Measurements from ENCODE around the gene SLC9A8.
"Not testable (repeated sequence)": the region's sequence is repeated elsewhere in the genome, so short reads cannot be mapped to it uniquely, and the experiment has no call there.

SLC9A8 gene

GRCh38 chr20:49889001-49889934 lies 76.6 kb downstream of the SLC9A8 start:
- H3K4me3 ChIP-seq = no peak overlapping the region
- H3K36me3 ChIP-seq (replicated peaks) = peaks cover 13% of the 10 kb centered on the region
- in situ Hi-C loops (cut with MboI; ENCODE audit: low sequenced_read_pairs) = loop anchor here (5.0 to 10.0 kb wide), 2 partner anchors 282 to 344 kb away; no protein-coding TSS in a partner anchor
- peaks cover 2% of the 10 kb centered on the region; the same call in 1 of the 2 replicates for H3K4me1 ChIP-seq
- H3K27me3 ChIP-seq (ENCODE audit: low read depth) = no peaks in the 10 kb centered on the region
- DNase-seq (ENCODE audit: low spot score in 2 of 2) = no peak
- no peaks in the 10 kb centered on the region for H3K9me3 ChIP-seq

GRCh38 chr20:49889935-49890333 lies 77.3 kb downstream of the SLC9A8 start:
- no peak overlapping the region for H3K4me3 ChIP-seq
- in situ Hi-C loops (cut with MboI; ENCODE audit: low sequenced_read_pairs) = loop anchor here (5.0 to 10.0 kb wide), 2 partner anchors 283 to 345 kb away; no protein-coding TSS in a partner anchor
- peaks cover 11% of the 10 kb centered on the region for H3K36me3 ChIP-seq (replicated peaks)
- no peaks in the 10 kb centered on the region for H3K9me3 ChIP-seq
- peaks cover 2% of the 10 kb centered on the region; the same call in 1 of the 2 replicates for H3K4me1 ChIP-seq
- no peaks in the 10 kb centered on the region for H3K27me3 ChIP-seq (ENCODE audit: low read depth)
- DNase-seq (ENCODE audit: low spot score in 2 of 2) = no peak

- peaks cover 11% of the 10 kb centered on the region for H3K36me3 ChIP-seq (replicated peaks)
- no peak for DNase-seq (ENCODE audit: low spot score in 2 of 2)
- in situ Hi-C loops (cut with MboI; ENCODE audit: low sequenced_read_pairs) = no loop called here
- no peaks in the 10 kb centered on the region for H3K27me3 ChIP-seq (ENCODE audit: low read depth)
- no peak overlapping the region for H3K4me3 ChIP-seq
- no peaks in the 10 kb centered on the region for H3K9me3 ChIP-seq
- peaks cover 2% of the 10 kb centered on the region; the same call in 1 of the 2 replicates for H3K4me1 ChIP-seq
Observed at GRCh38 chr20:49890471-49891361, 78.1 kb downstream of the SLC9A8 start.

GRCh38 chr20:49891476-49892110 lies 79.0 kb downstream of the SLC9A8 start:
- H3K9me3 ChIP-seq = no peaks in the 10 kb centered on the region
- H3K27me3 ChIP-seq (ENCODE audit: low read depth) = no peaks in the 10 kb centered on the region
- H3K36me3 ChIP-seq (replicated peaks) = peaks cover 11% of the 10 kb centered on the region
- peaks cover 2% of the 10 kb centered on the region; the same call in 1 of the 2 replicates for H3K4me1 ChIP-seq
- H3K4me3 ChIP-seq = no peak overlapping the region
- in situ Hi-C loops (cut with MboI; ENCODE audit: low sequenced_read_pairs) = no loop called here
- no peak for DNase-seq (ENCODE audit: low spot score in 2 of 2)

- in situ Hi-C loops (cut with MboI; ENCODE audit: low sequenced_read_pairs) = no loop called here
- Histone ChIP-seq H3K27me3 (ENCODE audit: low read depth) (no peaks in the 10 kb centered on the region), H3K36me3 (replicated peaks) (peaks cover 11% of the 10 kb centered on the region), H3K4me3 (no peak overlapping the region), H3K9me3 (no peaks in the 10 kb centered on the region), H3K4me1 (peaks cover 2% of the 10 kb centered on the region; the same call in 1 of the 2 replicates)
- DNase-seq (ENCODE audit: low spot score in 2 of 2) = no peak
Observed at GRCh38 chr20:49892260-49892659, 79.6 kb downstream of the SLC9A8 start.

- peaks cover 2% of the 10 kb centered on the region; the same call in 1 of the 2 replicates for H3K4me1 ChIP-seq
- no peak for DNase-seq (ENCODE audit: low spot score in 2 of 2)
- in situ Hi-C loops (cut with MboI; ENCODE audit: low sequenced_read_pairs) = no loop called here
- no peaks in the 10 kb centered on the region for H3K27me3 ChIP-seq (ENCODE audit: low read depth)
- no peak overlapping the region for H3K4me3 ChIP-seq
- H3K36me3 ChIP-seq (replicated peaks) = peaks cover 9% of the 10 kb centered on the region
- H3K9me3 ChIP-seq = no peaks in the 10 kb centered on the region
Observed at GRCh38 chr20:49892817-49893216, 80.2 kb downstream of the SLC9A8 start.

GRCh38 chr20:49893242-49894072 lies 80.8 kb downstream of the SLC9A8 start:
- Histone ChIP-seq H3K9me3 (no peaks in the 10 kb centered on the region), H3K4me3 (no peak overlapping the region), H3K4me1 (peaks cover 2% of the 10 kb centered on the region; the same call in 1 of the 2 replicates), H3K27me3 (ENCODE audit: low read depth) (no peaks in the 10 kb centered on the region), H3K36me3 (replicated peaks) (peaks cover 3% of the 10 kb centered on the region; the same call in 1 of the 2 replicates)
- in situ Hi-C loops (cut with MboI; ENCODE audit: low sequenced_read_pairs) = no loop called here
- DNase-seq (ENCODE audit: low spot score in 2 of 2) = no peak

GRCh38 chr20:49894073-49894470 lies 81.4 kb downstream of the SLC9A8 start:
- no peaks in the 10 kb centered on the region for H3K27me3 ChIP-seq (ENCODE audit: low read depth)
- no peaks in the 10 kb centered on the region for H3K36me3 ChIP-seq (replicated peaks)
- H3K9me3 ChIP-seq = no peaks in the 10 kb centered on the region
- in situ Hi-C loops (cut with MboI; ENCODE audit: low sequenced_read_pairs) = no loop called here
- H3K4me1 ChIP-seq = no peaks in the 10 kb centered on the region
- H3K4me3 ChIP-seq = no peak overlapping the region
- no peak for DNase-seq (ENCODE audit: low spot score in 2 of 2)

- H3K4me1 ChIP-seq; in situ Hi-C loops (cut with MboI; ENCODE audit: low sequenced_read_pairs); DNase-seq (ENCODE audit: low spot score in 2 of 2): not testable (repeated sequence)
Observed at GRCh38 chr20:49895474-49896093, 83.0 kb downstream of the SLC9A8 start.

GRCh38 chr20:49896204-49896603 lies 83.6 kb downstream of the SLC9A8 start:
- H3K27me3 ChIP-seq (ENCODE audit: low read depth) = no peaks in the 10 kb centered on the region
- H3K4me1 ChIP-seq = no peaks in the 10 kb centered on the region
- H3K36me3 ChIP-seq (replicated peaks) = no peaks in the 10 kb centered on the region
- H3K4me3 ChIP-seq = no peak overlapping the region
- H3K9me3 ChIP-seq = no peaks in the 10 kb centered on the region
- in situ Hi-C loops (cut with MboI; ENCODE audit: low sequenced_read_pairs) = no loop called here
- DNase-seq (ENCODE audit: low spot score in 2 of 2) = no peak

More at GRCh38 chr20:49895474-49896093, 83.0 kb downstream of the SLC9A8 start:
- H3K4me3 ChIP-seq; H3K36me3 ChIP-seq (replicated peaks); H3K9me3 ChIP-seq; H3K27me3 ChIP-seq (ENCODE audit: low read depth): not testable (repeated sequence)

- in situ Hi-C loops (cut with MboI; ENCODE audit: low sequenced_read_pairs) = no loop called here
Observed at GRCh38 chr20:49899541-49900383, 87.1 kb downstream of the SLC9A8 start.

More at GRCh38 chr20:49899541-49900383, 87.1 kb downstream of the SLC9A8 start:
- DNase-seq (ENCODE audit: low spot score in 2 of 2) = no peak
- Histone ChIP-seq H3K4me1 (no peaks in the 10 kb centered on the region), H3K4me3 (no peak overlapping the region), H3K36me3 (replicated peaks) (peaks cover 6% of the 10 kb centered on the region; the same call in 1 of the 2 replicates), H3K9me3 (no peaks in the 10 kb centered on the region), H3K27me3 (ENCODE audit: low read depth) (no peaks in the 10 kb centered on the region)

Data from HAP-1 (cell line).